ENCODE results near the gene TMEM50B.
"Not testable (repeated sequence)": the region's sequence is repeated elsewhere in the genome, so short reads cannot be mapped to it uniquely, and the experiment has no call there.

Gene TMEM50B

DNA sequence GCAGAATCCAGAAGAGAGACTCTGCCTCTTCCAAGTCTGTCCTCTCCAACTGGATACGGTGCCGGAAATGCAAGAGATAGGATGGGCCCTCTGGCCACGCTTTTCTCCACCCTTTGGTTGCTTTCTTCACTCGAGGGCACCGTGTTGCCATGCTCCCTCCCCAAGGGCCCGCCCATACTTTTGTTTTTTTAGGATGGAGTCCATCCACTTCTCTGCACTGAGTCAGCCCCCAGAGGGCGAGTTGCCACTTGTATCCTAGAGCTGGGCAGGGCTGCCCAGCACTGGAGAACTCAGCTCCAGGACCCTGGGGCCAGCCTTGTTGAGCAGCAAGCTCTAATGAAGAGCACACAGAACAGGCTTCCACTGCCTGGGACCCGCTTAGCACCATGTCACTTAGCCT, 51.1 kb downstream of the TMEM50B start:
- no peak for DNase-seq (ENCODE audit: low read depth)

DNA sequence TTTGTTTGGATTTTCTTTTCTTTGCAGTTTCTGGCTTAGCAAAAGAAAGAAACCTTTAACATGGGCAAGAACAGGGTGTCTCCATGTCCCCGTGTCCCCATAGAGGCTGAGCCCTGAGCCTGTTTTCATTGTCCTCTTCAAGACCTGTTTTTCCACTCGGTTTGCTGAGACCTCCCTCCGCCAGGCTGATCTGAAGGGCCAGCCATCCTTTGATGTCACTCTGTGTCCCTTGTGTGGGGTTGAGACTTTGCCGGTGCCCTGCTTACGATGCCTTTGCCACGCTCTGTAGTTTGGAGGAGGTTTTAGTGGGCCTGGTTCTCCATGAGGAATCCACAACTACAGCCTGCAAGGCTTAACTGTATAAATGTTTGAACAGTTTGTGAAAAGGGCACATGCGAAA, 52.7 kb downstream of the TMEM50B start:
- DNase-seq (ENCODE audit: low read depth), result no peak

DNA sequence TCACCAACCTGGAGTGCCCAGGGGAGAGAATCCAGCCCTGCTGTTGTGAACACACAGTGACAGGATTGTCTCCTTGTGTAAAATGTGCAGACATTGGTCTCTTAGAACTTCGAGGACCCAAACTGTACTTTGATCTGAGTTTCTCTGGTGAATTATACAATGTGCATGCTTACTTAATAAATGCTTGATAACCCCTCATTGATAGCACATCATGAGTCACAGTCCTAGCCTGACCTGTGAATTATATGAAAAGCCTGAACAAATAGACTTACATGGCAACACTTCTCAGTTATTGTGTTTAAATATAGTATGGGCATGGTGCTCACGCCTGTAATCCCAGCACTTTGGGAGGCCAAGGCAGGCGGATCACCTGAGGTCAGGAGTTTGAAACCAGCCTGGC, 53.9 kb downstream of the TMEM50B start:
- no peak for DNase-seq (ENCODE audit: low read depth)

DNA sequence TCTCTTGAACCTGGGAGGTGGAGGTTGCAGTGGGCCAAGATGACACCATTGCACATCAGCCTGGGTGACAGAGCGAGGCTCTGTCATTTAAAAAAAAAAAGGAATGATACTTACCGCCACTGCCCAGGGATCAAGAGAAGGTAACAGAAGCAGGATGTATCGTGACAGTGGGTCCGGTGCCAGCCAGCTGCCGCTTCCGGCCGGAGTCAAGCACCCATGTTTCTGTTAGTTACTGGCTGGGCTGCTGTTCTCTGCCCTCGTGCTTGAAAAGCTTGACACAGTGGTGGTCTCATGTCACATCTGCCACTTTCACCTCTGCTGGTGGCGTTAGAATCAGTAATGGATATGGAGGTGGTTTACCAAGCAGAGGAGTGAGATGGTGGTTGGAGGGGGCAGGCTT, 55.6 kb downstream of the TMEM50B start:
- DNase-seq (ENCODE audit: low read depth), result no peak

DNA sequence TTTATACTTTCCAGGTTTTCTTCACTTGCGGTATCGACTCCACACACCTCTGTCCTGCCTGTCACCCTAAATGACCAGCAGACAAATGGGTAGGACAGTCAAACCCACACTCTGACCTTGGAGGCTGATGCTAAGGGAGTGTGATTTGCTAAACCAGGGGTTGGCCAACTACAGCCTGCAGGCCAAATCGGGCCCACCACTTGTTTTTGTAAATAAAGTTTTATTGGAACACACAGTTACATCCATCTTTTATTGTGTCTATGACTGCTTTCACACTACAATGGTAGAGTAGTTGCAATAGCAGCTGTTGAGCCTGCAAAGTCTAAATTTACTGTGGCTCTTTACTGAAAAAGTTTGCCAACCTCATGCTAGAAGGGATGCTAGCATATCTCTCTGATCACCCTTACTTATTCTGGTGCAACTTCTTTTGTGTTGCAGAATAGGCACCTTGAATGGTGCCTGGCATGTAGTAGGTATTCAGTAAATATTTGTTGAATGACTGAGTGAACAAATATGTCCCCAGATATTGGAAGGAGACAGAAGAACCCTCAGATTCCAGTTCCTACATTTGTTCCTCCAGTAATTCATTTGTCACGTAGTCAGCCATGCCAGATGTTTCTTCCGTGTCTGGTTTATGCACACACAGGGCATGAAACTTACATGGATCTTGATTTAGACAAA, 57.9 kb downstream of the TMEM50B start:
- no peak for DNase-seq (ENCODE audit: low read depth)

DNA sequence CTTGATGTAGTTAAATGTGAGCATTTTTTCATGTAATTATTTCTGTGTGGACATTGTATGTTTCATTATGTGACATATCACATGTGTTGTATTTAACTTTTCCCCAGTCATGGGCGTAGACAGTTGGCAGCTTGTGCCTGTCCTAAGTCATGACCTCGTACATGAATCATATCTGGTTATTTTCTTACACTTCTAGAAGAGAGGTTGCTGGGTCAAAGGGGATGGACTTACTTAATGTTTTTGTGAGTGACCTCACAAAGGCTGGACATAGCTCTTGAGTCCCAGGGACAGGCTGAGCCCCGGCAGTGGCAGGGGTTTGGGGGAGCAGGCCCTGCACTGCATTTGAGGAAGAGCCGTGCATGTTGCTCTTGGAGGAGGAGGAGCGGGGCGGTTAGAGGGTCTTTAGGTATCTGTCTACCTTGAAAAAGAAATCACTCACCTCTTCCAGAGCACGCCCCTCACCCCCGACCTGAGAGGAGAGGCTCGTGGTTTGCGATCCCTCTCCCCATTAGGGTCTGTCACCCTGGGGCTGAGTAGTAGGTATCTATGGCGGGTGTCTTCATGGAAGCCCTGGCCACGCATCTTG, 60.1 kb downstream of the TMEM50B start:
- DNase-seq (ENCODE audit: low read depth), result no peak

DNA sequence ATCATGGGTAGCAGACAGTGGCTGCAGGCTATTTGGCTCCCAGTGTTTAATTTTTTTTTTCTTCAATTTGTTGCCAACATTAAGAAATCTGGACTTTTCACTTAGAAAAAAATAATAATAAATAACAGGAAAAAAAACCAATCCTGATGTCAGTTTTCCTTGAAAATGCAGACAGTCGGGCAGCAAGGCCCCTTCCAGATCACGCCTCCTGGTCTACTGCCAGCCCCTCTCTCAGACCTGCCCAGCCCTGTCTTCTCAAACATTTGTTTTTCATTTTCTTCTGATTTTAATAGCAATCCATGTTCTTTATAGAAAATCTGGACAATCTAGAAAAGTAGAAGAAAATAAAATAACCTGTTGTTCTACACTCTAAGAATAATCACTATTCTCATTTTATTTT, 61.1 kb downstream of the TMEM50B start:
- DNase-seq (ENCODE audit: low read depth), result no peak

DNA sequence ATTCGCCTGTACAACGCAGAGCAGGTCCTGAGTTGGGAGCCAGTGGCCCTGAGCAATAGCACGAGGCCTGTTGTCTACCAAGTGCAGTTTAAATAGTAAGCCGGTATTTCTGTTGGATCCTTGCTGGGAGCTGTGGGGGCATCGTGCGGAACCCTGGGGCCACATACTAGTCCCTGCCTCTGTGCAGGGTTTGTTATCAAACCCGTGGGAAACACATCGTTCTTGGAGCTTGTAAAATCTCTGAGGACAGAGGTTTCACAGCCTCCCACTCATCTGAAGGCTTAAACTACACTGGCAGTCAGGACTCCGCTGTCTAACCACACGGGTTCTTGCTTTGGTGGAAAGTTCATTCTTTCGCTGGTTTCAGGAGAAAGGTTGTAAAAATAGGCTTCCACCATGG, 64.8 kb downstream of the TMEM50B start:
- DNase-seq (ENCODE audit: low read depth), result no peak

DNA sequence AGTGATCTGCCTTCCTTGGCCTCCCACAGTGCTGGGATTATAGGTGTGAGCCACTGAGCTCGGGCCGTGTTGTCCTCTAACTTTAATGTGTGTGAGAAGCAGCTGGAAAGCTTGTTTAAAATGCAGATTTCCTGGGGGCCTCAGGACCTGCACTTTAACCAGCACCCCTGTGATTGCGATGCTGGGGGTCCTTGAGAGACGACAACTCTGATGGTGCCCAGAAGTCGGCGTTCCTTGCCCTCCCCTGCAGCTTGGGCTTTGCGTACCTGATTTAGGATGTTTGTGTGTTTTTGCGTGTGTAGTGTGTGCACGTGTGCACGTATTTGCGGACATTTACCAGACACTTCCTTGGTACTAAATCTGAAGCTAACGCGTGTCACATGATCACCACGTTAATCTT, 65.7 kb downstream of the TMEM50B start:
- no peak for DNase-seq (ENCODE audit: low read depth)

DNA sequence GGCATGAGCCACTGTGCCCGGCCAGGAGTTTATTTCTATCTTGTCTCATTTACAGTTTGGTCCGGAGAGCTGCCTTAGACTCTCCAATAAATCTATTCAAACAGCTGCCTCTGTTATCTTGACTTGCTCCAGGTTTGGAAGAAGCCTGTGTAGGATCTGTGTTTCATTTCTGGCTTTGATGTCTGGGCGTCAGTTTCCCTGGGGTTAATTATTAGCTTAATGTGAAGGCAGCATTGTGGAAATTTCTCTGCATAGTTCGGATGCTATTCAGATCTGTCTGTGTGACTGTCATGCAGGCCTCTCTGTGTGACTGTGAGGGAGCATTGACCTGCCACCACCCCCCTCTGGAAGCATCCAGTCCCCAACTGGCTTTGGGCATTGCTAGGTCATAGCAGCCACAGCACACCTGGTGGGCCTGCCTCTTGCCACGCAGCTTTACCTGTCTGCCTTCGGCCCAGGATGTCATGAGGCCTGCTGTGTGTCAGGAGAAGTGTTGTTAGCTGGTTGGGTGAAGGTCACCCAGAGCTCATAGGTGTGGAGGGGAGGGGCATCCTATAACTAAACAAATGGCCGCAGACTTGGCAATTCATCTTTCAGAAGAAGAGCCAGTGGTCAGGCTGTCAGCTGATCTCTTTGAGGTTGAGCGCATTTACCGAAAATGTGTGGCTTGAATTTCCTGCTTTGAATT, 66.8 kb downstream of the TMEM50B start:
- DNase-seq (ENCODE audit: low read depth), result no peak

DNA sequence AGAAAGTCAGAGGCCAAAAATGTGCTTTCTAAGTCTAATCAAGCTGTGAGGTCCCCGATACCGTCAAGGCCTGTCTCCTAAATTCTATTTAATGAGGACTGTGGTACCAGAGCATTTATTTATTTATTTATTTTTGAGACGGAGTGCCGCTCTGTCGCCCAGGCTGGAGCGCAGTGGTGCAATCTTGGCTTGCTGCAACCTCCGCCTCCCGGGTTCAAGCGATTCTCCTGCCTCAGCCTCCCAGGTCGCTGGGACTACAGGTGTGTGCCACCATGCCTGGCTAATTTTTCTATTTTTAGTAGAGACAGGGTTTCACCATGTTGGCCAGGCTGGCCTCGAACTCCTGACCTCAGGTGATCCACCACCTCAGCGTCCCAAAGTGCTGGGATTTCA, 67.3 kb downstream of the TMEM50B start:
- not testable (repeated sequence) for DNase-seq (ENCODE audit: low read depth)

DNA sequence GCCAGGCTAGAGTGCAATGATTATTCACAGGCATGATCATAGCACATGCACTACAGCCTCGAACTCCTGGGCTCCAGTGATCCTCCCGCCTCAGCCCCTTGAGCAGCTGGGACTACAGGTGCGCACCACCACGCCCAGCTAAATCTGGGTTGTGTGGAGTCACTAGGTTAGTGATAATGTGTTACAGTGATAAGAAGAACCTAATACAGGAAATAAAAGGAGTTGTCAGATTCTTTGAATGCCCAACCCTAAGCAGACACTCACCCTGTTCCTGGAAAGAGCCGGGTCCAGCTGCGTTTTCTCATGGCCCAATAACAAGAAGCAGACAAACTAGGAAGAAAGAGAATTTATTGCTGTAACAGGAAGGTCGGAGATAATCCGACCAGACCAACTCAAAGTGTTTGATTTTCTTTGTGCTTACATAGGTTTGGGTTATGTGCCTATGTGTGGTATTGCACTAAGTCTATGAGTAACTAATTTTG, 67.8 kb downstream of the TMEM50B start:
- DNase-seq (ENCODE audit: low read depth), result no peak

DNA sequence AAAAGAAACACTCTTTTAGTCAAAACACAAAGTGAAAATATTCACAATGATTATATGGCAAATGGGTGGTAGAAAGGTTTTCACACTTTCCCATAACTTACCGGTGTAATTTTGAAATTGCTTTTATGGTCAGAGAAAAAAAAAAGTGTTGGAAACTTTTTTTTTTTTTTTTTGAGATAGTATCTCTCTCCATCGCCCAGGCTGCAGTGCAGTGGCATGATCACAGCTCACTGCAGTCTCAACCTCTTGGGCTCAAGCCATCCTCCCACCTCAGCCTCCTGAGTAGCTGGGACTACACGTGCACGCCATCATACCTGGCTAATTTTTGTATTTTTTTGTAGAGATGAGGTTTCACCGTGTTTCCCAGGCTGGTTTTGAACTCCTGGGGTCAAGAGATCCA, 73.3 kb downstream of the TMEM50B start:
- no peak for DNase-seq (ENCODE audit: low read depth)

DNA sequence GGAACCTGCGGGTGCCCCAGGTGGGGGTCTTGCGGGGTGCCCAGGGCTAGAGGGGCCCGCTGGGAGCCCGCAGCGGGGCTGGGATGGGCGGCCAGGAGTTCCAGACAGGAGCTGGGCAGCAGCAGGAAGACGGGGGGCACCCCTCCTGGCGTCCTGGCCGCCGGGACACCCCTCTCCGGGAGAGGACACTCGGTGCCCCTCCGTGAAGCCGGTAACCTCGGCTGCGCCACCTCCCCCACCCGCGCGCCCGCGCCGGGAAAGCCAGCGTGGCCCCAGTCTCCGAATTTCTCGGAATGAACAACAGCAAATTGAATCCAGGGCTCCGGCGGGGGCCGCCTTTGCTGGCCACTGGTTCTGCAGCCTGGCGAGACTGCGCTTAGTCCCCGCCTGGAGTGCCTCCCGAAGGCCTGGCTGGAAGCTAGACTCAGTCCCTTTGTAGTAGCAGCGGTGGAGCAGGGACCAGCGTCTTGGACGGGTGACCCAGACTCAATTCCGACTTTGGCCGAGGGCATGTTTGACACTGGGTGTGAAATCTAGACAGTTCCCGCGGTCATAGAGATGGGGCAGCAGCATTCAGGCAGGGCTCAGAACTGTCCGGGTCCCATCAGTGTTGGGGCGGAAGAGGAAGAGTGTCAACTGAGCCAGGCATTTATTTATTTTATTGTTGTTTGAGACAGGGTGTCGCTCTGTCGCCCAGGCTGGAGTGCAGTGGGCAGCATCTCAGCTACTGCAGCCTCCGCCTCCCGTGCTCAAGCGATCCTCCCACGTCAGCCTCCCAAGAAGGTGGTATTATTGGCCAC, 75.8 kb downstream of the TMEM50B start:
- no peak for DNase-seq (ENCODE audit: low read depth)

DNA sequence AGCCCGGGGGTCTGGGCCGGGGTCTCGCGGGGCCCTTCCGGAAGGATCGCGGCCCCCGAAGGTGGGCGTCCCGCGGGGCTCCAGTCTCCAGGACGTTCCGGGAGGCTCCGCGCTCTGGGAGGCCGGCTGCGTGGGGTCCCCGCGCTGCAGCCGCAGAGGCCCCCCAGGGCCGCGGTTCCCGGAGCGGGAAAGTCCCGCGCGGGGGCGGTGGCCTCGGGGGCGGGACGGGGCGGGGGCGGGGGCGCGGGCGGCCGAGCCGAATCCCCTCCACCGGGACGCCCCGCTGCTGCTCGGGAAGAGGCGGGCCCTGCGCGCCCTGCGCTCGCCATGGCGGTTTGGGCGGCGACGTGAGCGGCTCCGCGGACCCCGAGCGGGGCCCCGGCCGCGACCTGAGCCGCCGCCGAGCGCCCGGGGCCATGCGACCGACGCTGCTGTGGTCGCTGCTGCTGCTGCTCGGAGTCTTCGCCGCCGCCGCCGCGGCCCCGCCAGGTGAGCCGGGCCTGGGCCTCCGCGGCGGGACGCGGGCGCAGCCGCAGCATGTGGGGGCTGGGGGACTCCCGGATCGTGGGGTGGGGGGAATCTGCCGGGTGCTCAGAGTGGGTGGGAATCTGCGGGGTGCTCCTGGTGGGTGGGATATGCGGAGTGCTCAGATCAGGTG, 76.5 kb downstream of the TMEM50B start, which contains the start of gene IFNGR2:
IFNGR2 (plus strand) TSS at position 286 of the 658 bp plus-strand sequence; CDS start at position 417, 131 bp downstream.
- no peak for DNase-seq (ENCODE audit: low read depth)

DNA sequence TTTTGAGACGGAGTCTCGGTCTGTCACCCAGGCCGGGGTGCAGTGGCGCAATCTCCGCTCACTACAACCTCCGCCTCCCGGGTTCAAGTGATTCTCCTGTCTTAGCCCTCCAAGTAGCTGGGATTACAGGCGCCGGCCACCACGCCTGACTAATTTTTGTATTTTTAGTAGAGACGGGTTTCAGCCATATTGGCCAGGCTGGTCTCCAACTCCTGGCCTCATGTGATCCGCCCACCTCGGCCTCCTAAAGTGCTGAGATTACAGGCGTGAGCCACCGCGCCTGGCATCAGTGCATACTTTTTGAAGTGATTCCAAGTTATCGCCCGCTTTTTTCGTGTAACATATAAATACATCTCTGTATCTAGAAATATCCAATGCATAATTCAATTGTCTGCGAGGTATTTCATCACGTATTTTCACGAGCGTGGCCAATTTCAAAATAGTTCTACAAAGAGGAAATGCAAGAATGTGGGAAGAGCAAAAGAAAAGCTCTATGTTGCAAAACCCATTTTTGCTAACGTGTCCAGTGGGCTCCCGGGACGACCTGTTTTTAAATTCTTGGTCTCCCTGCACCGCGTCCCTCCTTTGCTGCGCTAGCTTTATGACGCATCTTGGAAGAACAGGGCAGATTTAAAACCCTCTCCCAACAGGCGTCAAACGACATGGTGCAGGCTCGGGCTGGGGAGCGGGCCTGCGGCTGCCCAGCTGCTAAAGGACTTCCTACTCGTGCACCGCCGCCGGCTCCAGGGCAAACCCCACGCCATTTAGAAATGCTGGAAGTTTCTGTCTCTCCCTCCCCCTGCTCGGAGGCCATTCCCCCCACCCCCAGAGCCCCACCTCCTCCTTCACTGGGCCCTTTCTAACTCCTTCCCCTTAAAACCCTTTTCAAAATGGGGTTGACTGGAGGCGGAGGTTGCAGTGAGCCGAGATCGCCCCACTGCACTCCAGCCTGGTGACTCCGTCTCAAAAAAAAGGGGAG, 77.5 kb downstream of the TMEM50B start:
- no peak for DNase-seq (ENCODE audit: low read depth)

DNA sequence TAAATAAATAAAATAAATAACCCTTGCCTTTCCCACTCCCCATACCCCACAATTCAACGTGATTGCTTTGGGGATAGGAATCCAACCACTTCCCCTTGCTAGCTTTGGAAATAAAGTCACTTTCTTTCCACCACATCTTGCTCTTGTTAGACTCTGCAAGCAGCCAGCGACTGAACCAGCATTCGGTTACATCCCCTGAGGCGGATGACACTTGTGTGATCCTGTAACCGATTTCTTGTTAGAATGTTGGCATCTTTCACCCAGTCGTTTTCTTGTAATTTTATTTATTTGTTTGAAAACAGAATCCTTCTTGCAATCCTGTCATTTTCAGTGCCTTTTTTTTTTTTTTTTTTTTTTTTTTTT, 78.2 kb downstream of the TMEM50B start:
- no peak for DNase-seq (ENCODE audit: low read depth)

All from stimulated activated CD8-positive, alpha-beta memory T cell treated with anti-CD3 and anti-CD28 coated beads, Interleukin-15, amount 100 ng/mL, for 1 hour (primary cell).